GM23248 (cell line): ENCODE results near the gene PRUNE2. TPM values are rescaled to one million over a fixed set of nuclear protein-coding genes. Genes with fewer than 3 reads are reported as not detected.
"Not testable (repeated sequence)": the region's sequence is repeated elsewhere in the genome, so short reads cannot be mapped to it uniquely, and the experiment has no call there.

Experiments
- DNase-seq: peaks from one replicate; pipeline ENCODE4 v3.0.0-alpha.2; 2015
- H2AFZ ChIP-seq: fragments of 200-600 bp; sonication (generic); 2 replicates; pipeline ENCODE4 v1.6.1; 2016; ENCODE audit warnings: antibody characterized with exemption
- H3F3A ChIP-seq: fragments of 200-600 bp; sonication (generic); 2 replicates; pipeline ENCODE4 v1.6.1; 2016; ENCODE audit warnings: mild to moderate bottlenecking, antibody characterized with exemption, mixed run types; ENCODE audit not compliant: insufficient read depth
- H3K27ac ChIP-seq: fragments of 200-600 bp; sonication (generic); 2 replicates; pipeline ENCODE4 v1.5.1; 2016; ENCODE audit warnings: mild to moderate bottlenecking
- H3K27me3 ChIP-seq: fragments of 200-600 bp; sonication (generic); replicated peaks from 2 replicates; pipeline ENCODE4 v1.6.1; 2016; ENCODE audit warnings: mild to moderate bottlenecking; ENCODE audit not compliant: insufficient read depth
- H3K36me3 ChIP-seq: fragments of 200-600 bp; sonication (generic); 2 replicates; pipeline ENCODE4 v1.6.1; 2016; ENCODE audit warnings: low read depth, mild to moderate bottlenecking
- H3K4me1 ChIP-seq: fragments of 200-600 bp; sonication (generic); 2 replicates; pipeline ENCODE4 v1.6.1; 2016; ENCODE audit warnings: mild to moderate bottlenecking; ENCODE audit not compliant: insufficient read depth
- H3K4me2 ChIP-seq: fragments of 200-600 bp; sonication (generic); one replicate; pipeline ENCODE4 v1.6.1; 2016; ENCODE audit warnings: mild to moderate bottlenecking; ENCODE audit not compliant: unreplicated experiment
- H3K4me3 ChIP-seq: fragments of 200-600 bp; sonication (generic); 2 replicates; pipeline ENCODE4 v1.5.1; 2016; ENCODE audit warnings: mild to moderate bottlenecking
- H3K79me2 ChIP-seq: fragments of 200-600 bp; sonication (generic); 2 replicates; pipeline ENCODE4 v1.6.1; 2016; ENCODE audit warnings: mild to moderate bottlenecking; ENCODE audit not compliant: insufficient read depth
- H3K9ac ChIP-seq: fragments of 200-600 bp; sonication (generic); 2 replicates; pipeline ENCODE4 v1.6.1; 2016; ENCODE audit warnings: mild to moderate bottlenecking
- H3K9me2 ChIP-seq: fragments of 200-600 bp; sonication (generic); 2 replicates; pipeline ENCODE4 v1.6.1; 2016; ENCODE audit warnings: mixed run types, mild to moderate bottlenecking, moderate library complexity; ENCODE audit not compliant: insufficient read depth
- H3K9me3 ChIP-seq: fragments of 200-600 bp; sonication (generic); one replicate; pipeline ENCODE4 v1.6.1; 2017; ENCODE audit warnings: low read depth
- H4K20me1 ChIP-seq: fragments of 200-600 bp; sonication (generic); 2 replicates; pipeline ENCODE4 v1.6.0; 2016; ENCODE audit not compliant: insufficient read depth
- EZH2 ChIP-seq: fragments of 200-600 bp; sonication (generic); IDR thresholded peaks from 2 replicates; pipeline ENCODE4 v1.6.1; 2018; ENCODE audit warnings: antibody characterized with exemption, mild to moderate bottlenecking; ENCODE audit not compliant: insufficient read depth, poor library complexity, severe bottlenecking
- EZH2phosphoT487 ChIP-seq: fragments of 200-600 bp; sonication (generic); IDR thresholded peaks from 2 replicates; pipeline ENCODE4 v1.6.1; 2018; ENCODE audit warnings: antibody characterized with exemption, moderate library complexity, mild to moderate bottlenecking, low read depth; ENCODE audit not compliant: insufficient read depth
- WGBS, 2 experiments: methylation state at CpG; one replicate each; pipeline ENCODE4 v1.1.6; 2015 to 2017; ENCODE audit warnings: low lambda C conversion rate in 2 of 2, low coverage in 1 of 2; ENCODE audit errors: missing lambda C conversion rate in 2 of 2; 5-methylcytosine and 5-hydroxymethylcytosine counted together
- in situ Hi-C: fragments of 300-500 bp; cut with MboI; formaldehyde crosslinking; loops from 2 replicates; pipeline ENCODE4 v1.15.0; 2020
- polyA plus RNA-seq: library from polyadenylated mRNA; unstranded; fragments of >200 nt; fragmentation: Nextera tagmentation; extraction: Ambion mirVana; gene quantifications from 2 replicates; pipeline ENCODE4 v1.2.1, GENCODE V29; 2016
- total RNA-seq: library from RNA; depleted of rRNA; stranded (reverse); fragments of >200 nt; shearing (Covaris generic); gene quantifications from 2 replicates; pipeline ENCODE4 v1.2.3, GENCODE V29; 2014

Gene PRUNE2
- total and polyA plus RNA-seq, 2 experiments from 2014 or later, result 2.0 to 8.8 TPM

GRCh38 chr9:76743931-76744330 lies 162.0 kb downstream of the PRUNE2 start:
- Histone ChIP-seq H3K79me2 (no peaks in the 10 kb centered on the region), H3K4me3 (no peak overlapping the region), H3K4me1 (no peaks in the 10 kb centered on the region), H3F3A (no peaks in the 10 kb centered on the region), H4K20me1 (no peaks in the 10 kb centered on the region), H3K9ac (no peak overlapping the region), H2AFZ (no peak overlapping the region), H3K4me2 (no peak overlapping the region), H3K27ac (no peak overlapping the region), H3K27me3 (no peaks in the 10 kb centered on the region), H3K9me2 (no peaks in the 10 kb centered on the region), H3K36me3 (no peaks in the 10 kb centered on the region), H3K9me3 (no peaks in the 10 kb centered on the region)
- TF ChIP-seq EZH2phosphoT487 (no peak), EZH2 (no peak)
- in situ Hi-C loops, result no loop called here
- DNase-seq, result no peak
- 36 to 39% methylated on average over 3 of the region's 3 CpGs for WGBS, 2 experiments

GRCh38 chr9:76742890-76743289 lies 163.0 kb downstream of the PRUNE2 start:
- H3K4me1 ChIP-seq, in situ Hi-C loops, H3K4me3 ChIP-seq, H3K9me3 ChIP-seq, H3K27ac ChIP-seq, H3K79me2 ChIP-seq, H4K20me1 ChIP-seq, H3K9me2 ChIP-seq, H3K4me2 ChIP-seq, H2AFZ ChIP-seq, H3K36me3 ChIP-seq, H3K9ac ChIP-seq, H3F3A ChIP-seq, H3K27me3 ChIP-seq, DNase-seq: not testable (repeated sequence)
- 25 to 30% methylated on average over 4 of the region's 4 CpGs for WGBS, 2 experiments

- 48 to 54% methylated on average over 5 of the region's 5 CpGs for WGBS, 2 experiments
- H3K9me3 ChIP-seq, result no peaks in the 10 kb centered on the region
- H3K9me2 ChIP-seq, result no peaks in the 10 kb centered on the region
- no peak overlapping the region for H3K4me3 ChIP-seq
- H3K4me2 ChIP-seq, result no peak overlapping the region
- no peaks in the 10 kb centered on the region for H3F3A ChIP-seq
- H2AFZ ChIP-seq, result no peak overlapping the region
- H4K20me1 ChIP-seq, result no peaks in the 10 kb centered on the region
- in situ Hi-C loops, result no loop called here
- no peak overlapping the region for H3K9ac ChIP-seq
- DNase-seq, result no peak
- H3K36me3 ChIP-seq, result no peaks in the 10 kb centered on the region
- H3K79me2 ChIP-seq, result no peaks in the 10 kb centered on the region
- no peak overlapping the region for H3K27ac ChIP-seq
- H3K4me1 ChIP-seq, result no peaks in the 10 kb centered on the region
- TF ChIP-seq EZH2phosphoT487, result no peak
- no peaks in the 10 kb centered on the region; the same call in none of the 2 replicates for H3K27me3 ChIP-seq
Observed at GRCh38 chr9:76741524-76741923, 164.4 kb downstream of the PRUNE2 start.

DNA sequence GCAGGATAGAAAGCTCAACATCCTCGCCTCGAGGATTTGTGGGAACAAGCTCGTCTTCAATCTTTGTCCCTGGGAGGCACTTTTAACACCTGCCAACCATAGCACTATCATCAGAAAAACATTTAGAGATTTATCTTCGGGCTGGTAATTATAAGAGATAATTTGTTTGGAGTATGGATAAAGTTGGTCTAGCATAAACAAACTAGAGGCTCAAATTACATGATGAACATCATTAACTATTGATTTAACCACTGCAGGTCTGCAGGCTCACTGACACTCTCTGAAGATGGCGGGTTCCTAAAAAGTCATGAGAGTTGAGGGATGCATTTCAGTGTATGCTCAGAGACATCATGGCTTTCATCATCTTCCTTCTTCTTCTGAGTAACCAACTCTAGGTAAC lies 167.5 kb downstream of the PRUNE2 start:
- Histone ChIP-seq H3K4me3 (no peak overlapping the region), H3K9me2 (no peaks in the 10 kb centered on the region), H3K79me2 (no peaks in the 10 kb centered on the region), H2AFZ (no peak overlapping the region), H3K36me3 (no peaks in the 10 kb centered on the region), H3K4me2 (no peak overlapping the region), H3K9me3 (no peaks in the 10 kb centered on the region), H4K20me1 (no peaks in the 10 kb centered on the region), H3K4me1 (no peaks in the 10 kb centered on the region), H3F3A (no peaks in the 10 kb centered on the region), H3K27ac (no peak overlapping the region), H3K9ac (no peak overlapping the region), H3K27me3 (no peaks in the 10 kb centered on the region; the same call in none of the 2 replicates)
- 49 to 52% methylated on average over 5 of the region's 5 CpGs for WGBS, 2 experiments
- in situ Hi-C loops, result no loop called here
- no peak for DNase-seq
- TF ChIP-seq EZH2phosphoT487, result no peak
- no peak for TF ChIP-seq EZH2

- DNase-seq, result no peak
- H3K79me2 ChIP-seq, result no peaks in the 10 kb centered on the region
- H3K4me3 ChIP-seq, result no peak overlapping the region
- no peaks in the 10 kb centered on the region; the same call in none of the 2 replicates for H3K27me3 ChIP-seq
- H3K4me2 ChIP-seq, result no peak overlapping the region
- no peaks in the 10 kb centered on the region for H3K4me1 ChIP-seq
- H3K9me3 ChIP-seq, result no peaks in the 10 kb centered on the region
- H3K9me2 ChIP-seq, result no peaks in the 10 kb centered on the region
- no peaks in the 10 kb centered on the region for H3F3A ChIP-seq
- no peak overlapping the region for H3K9ac ChIP-seq
- no peaks in the 10 kb centered on the region for H4K20me1 ChIP-seq
- TF ChIP-seq EZH2 (no peak), EZH2phosphoT487 (no peak)
- H3K27ac ChIP-seq, result no peak overlapping the region
- in situ Hi-C loops, result no loop called here
- H3K36me3 ChIP-seq, result no peaks in the 10 kb centered on the region
- WGBS, 2 experiments, result 44 to 47% methylated on average over 3 of the region's 3 CpGs
- no peak overlapping the region for H2AFZ ChIP-seq
Observed at GRCh38 chr9:76737154-76737902, 168.6 kb downstream of the PRUNE2 start.
